ENCODE data around the gene RFLNA. TPM values are rescaled to one million over a fixed set of nuclear protein-coding genes. Genes with fewer than 3 reads are reported as not detected.
A peak's percentile ranks its signal among the peaks of the same experiment; 100 is the strongest.

Gene RFLNA
- total RNA-seq, 1 donor: 15.9 TPM

DNA sequence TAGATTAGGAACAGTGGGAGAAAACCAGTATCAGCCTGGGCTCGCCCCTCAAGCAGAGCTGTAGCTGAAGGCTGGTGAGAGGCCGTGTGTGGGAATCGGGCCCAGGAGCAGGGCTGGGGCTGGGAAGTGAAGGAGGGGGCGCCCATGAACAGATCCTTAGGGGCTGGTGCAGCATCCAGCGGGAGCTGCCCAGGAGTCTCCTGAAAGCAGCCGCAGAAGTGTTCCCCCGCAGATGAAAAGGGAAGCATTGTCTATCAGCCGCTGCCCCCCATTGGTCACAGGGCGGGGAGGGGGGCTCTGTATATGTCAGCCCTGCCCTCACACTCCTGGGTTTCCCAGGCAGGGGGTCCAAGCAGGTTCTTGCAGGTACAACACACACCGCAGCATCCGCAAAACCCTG is 15.6 kb upstream of the RFLNA start:
- Histone ChIP-seq H3K4me2 (ENCODE audit: insufficient read depth, low read length) (no peak overlapping the region), H3K4me3 (ENCODE audit: insufficient read depth, low read length) (no peak overlapping the region), H4K20me1 (ENCODE audit: insufficient read depth, low read length) (no peaks in the 10 kb centered on the region), H2AFZ (ENCODE audit: low read length) (no peak overlapping the region), H3K9me3 (ENCODE audit: low read depth, low read length) (peaks cover 3% of the 10 kb centered on the region), H3K79me2 (ENCODE audit: insufficient read depth, low read length) (no peaks in the 10 kb centered on the region), H3K4me1 (ENCODE audit: insufficient read depth, low read length) (no peaks in the 10 kb centered on the region), H3K27ac (ENCODE audit: low read depth, low read length) (no peak overlapping the region), H3K27me3 (ENCODE audit: insufficient read depth, low read length) (peaks cover 75% of the 10 kb centered on the region), H3K36me3 (ENCODE audit: insufficient read depth, low read length) (no peaks in the 10 kb centered on the region)
- TF ChIP-seq, protein P1, sequence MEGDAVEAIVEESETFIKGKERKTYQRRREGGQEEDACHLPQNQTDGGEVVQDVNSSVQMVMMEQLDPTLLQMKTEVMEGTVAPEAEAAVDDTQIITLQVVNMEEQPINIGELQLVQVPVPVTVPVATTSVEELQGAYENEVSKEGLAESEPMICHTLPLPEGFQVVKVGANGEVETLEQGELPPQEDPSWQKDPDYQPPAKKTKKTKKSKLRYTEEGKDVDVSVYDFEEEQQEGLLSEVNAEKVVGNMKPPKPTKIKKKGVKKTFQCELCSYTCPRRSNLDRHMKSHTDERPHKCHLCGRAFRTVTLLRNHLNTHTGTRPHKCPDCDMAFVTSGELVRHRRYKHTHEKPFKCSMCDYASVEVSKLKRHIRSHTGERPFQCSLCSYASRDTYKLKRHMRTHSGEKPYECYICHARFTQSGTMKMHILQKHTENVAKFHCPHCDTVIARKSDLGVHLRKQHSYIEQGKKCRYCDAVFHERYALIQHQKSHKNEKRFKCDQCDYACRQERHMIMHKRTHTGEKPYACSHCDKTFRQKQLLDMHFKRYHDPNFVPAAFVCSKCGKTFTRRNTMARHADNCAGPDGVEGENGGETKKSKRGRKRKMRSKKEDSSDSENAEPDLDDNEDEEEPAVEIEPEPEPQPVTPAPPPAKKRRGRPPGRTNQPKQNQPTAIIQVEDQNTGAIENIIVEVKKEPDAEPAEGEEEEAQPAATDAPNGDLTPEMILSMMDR (IDR thresholded peaks at IDR 0.05; ENCODE audit: extremely low read depth, low read depth, low read length): no peak
- DNase-seq (ENCODE audit: insufficient read length, low spot score, missing footprints): no peak

DNA sequence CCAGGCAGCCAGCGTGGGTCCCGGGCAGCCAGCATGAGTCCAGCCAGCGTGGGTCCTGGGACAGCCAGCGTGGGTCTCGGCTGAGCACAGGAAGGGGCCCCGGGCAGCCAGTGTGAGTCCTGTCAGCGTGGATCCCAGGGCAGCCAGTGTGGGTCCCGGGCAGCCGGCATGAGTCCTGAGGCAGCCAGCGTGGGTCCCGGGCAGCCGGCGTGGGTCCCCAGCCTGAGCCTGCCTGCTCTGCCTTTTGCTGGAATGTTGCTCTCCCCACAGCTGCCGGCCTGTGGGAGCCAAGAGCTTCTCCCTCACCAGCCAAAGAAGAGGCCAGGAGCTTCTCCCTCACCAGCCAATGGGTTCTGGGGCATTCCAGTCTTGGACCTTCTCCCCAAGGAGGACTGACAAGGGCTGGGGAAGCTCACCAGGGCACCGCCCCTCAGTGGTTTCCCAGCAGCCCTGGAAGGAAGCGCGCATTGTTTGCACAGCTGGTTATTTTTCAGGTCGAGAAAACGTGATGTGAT is 15.0 kb upstream of the RFLNA start:
- H3K27me3 ChIP-seq (ENCODE audit: insufficient read depth, low read length): peaks cover 81% of the 10 kb centered on the region
- no peak overlapping the region for H3K4me3 ChIP-seq (ENCODE audit: insufficient read depth, low read length)
- no peak overlapping the region for H3K4me2 ChIP-seq (ENCODE audit: insufficient read depth, low read length)
- peak overlapping the region; percentile 29 for H2AFZ ChIP-seq (ENCODE audit: low read length)
- no peaks in the 10 kb centered on the region for H3K79me2 ChIP-seq (ENCODE audit: insufficient read depth, low read length)
- no peak overlapping the region for H3K27ac ChIP-seq (ENCODE audit: low read depth, low read length)
- no peaks in the 10 kb centered on the region for H4K20me1 ChIP-seq (ENCODE audit: insufficient read depth, low read length)
- H3K36me3 ChIP-seq (ENCODE audit: insufficient read depth, low read length): no peaks in the 10 kb centered on the region
- DNase-seq (ENCODE audit: insufficient read length, low spot score, missing footprints): no peak
- H3K4me1 ChIP-seq (ENCODE audit: insufficient read depth, low read length): no peaks in the 10 kb centered on the region
- peaks cover 7% of the 10 kb centered on the region for H3K9me3 ChIP-seq (ENCODE audit: low read depth, low read length)
- TF ChIP-seq, protein P1 (IDR thresholded peaks at IDR 0.05; ENCODE audit: extremely low read depth, low read depth, low read length): no peak

DNA sequence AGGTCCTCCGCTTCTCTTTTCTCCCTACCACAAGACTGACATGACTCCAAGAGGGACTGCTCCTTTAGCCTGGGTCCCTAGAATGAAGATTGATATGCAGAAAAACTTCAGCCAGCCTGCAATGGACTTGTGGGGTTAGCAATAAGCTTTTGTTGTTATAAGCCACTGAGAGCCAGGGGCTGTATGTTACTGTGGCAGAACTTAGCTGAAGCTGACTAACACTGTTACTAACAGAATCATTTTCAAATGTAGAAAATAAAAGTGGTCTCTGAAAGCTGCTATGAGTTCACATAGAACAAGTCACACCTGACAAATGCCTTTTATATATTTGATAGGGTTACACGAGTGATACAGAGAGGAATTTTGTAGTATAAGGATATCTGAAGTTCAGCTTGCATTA is 13.6 kb upstream of the RFLNA start:
- Histone ChIP-seq H3K4me1 (ENCODE audit: insufficient read depth, low read length) (no peaks in the 10 kb centered on the region), H3K27me3 (ENCODE audit: insufficient read depth, low read length) (peaks cover 80% of the 10 kb centered on the region), H3K79me2 (ENCODE audit: insufficient read depth, low read length) (no peaks in the 10 kb centered on the region), H3K36me3 (ENCODE audit: insufficient read depth, low read length) (no peaks in the 10 kb centered on the region), H3K27ac (ENCODE audit: low read depth, low read length) (no peak overlapping the region), H3K4me2 (ENCODE audit: insufficient read depth, low read length) (no peak overlapping the region), H4K20me1 (ENCODE audit: insufficient read depth, low read length) (no peaks in the 10 kb centered on the region), H3K4me3 (ENCODE audit: insufficient read depth, low read length) (no peak overlapping the region), H3K9me3 (ENCODE audit: low read depth, low read length) (peaks cover 7% of the 10 kb centered on the region), H2AFZ (ENCODE audit: low read length) (no peak overlapping the region)
- TF ChIP-seq, protein P1 (IDR thresholded peaks at IDR 0.05; ENCODE audit: extremely low read depth, low read depth, low read length): no peak
- no peak for DNase-seq (ENCODE audit: insufficient read length, low spot score, missing footprints)

DNA sequence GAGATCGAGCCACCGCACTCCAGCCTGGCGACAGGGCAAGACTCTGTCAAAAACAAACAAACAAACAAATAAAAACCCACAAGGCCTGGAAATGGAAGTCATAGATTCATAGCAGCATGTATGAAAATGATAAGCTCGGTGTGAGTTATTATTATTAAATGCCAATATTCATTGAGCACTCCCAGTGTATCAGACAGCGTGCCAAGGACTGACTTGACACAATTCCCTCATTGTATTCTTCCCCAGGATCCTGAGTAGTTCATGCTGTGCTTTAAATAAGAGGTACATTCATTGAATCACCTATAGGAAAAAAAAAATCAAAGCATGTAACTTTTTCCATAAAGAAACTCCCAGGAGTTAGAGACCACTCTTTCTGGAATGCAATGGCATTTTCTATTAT is 12.6 kb upstream of the RFLNA start:
- Histone ChIP-seq H3K27ac (ENCODE audit: low read depth, low read length) (no peak overlapping the region), H3K4me3 (ENCODE audit: insufficient read depth, low read length) (no peak overlapping the region), H3K36me3 (ENCODE audit: insufficient read depth, low read length) (no peaks in the 10 kb centered on the region), H4K20me1 (ENCODE audit: insufficient read depth, low read length) (no peaks in the 10 kb centered on the region), H3K4me1 (ENCODE audit: insufficient read depth, low read length) (no peaks in the 10 kb centered on the region), H2AFZ (ENCODE audit: low read length) (no peak overlapping the region), H3K4me2 (ENCODE audit: insufficient read depth, low read length) (no peak overlapping the region), H3K9me3 (ENCODE audit: low read depth, low read length) (peaks cover 7% of the 10 kb centered on the region), H3K27me3 (ENCODE audit: insufficient read depth, low read length) (peaks cover 70% of the 10 kb centered on the region), H3K79me2 (ENCODE audit: insufficient read depth, low read length) (no peaks in the 10 kb centered on the region)
- DNase-seq (ENCODE audit: insufficient read length, low spot score, missing footprints): no peak
- TF ChIP-seq, protein P1 (IDR thresholded peaks at IDR 0.05; ENCODE audit: extremely low read depth, low read depth, low read length): no peak

Data from osteoblast (primary cell).